ENCODE measurements around the gene ESRRA.

GRCh38 chr11:64342869-64343745 is 37.8 kb downstream of the ESRRA start:
- no peak for TF ChIP-seq BHLHE40 (IDR thresholded peaks at IDR 0.05; ENCODE audit: borderline replicate concordance)
- no peak for TF ChIP-seq FOXM1 (IDR thresholded peaks at IDR 0.05; ENCODE audit: borderline replicate concordance)
- no peak for TF ChIP-seq ELF4 (IDR thresholded peaks at IDR 0.05)
- no peak for TF ChIP-seq SP1 (IDR thresholded peaks at IDR 0.05)
- TF ChIP-seq FOXK2 (IDR thresholded peaks at IDR 0.05): no peak
- no peak for TF ChIP-seq TARDBP (IDR thresholded peaks at IDR 0.05)
- no peak for TF ChIP-seq FOXA1 (IDR thresholded peaks at IDR 0.05)
- TF ChIP-seq SUZ12 (IDR thresholded peaks at IDR 0.05): no peak

Data from HEK293T (cell line).